HCT116 (cell line): ENCODE data around the gene MAP2K6. TPM values are rescaled to one million over a fixed set of nuclear protein-coding genes. Genes with fewer than 3 reads are reported as not detected.

Experiments used
- ATAC-seq: fragments of 200-7000 bp; cut with Tn5 transposase; 2 replicates; pipeline ENCODE4 v1.9.1; 2020; ENCODE audit warnings: mild to moderate bottlenecking, moderate library complexity
- BruUV-seq: library from RNA; stranded (reverse); fragments of 400-500 nt; replicated peaks from 2 replicates; lab custom pipeline; 2021; lab: Mats Ljungman, UMichigan
- CTCF ChIA-PET: fragments of 300-600 bp; sonication (Branson Sonifier 250); formaldehyde crosslinking; loops from one replicate; lab custom pipeline; 2021; ENCODE audit warnings: antibody characterized with exemption; lab: Charles Lee
- POLR2A ChIA-PET: fragments of 300-600, 350-600 bp; sonication (Branson Sonifier 250); formaldehyde crosslinking; loops from one replicate; lab custom pipeline; 2021; ENCODE audit warnings: antibody characterized with exemption; lab: Charles Lee
- RAD21 ChIA-PET, 2 experiments: fragments of 300-600 bp; sonication (Branson Sonifier 250); formaldehyde crosslinking; loops; one replicate each; lab custom pipeline; 2023; ENCODE audit warnings: low total read pairs in 2 of 2; ENCODE audit not compliant: uncharacterized antibody in 2 of 2, unreplicated experiment in 2 of 2, low non-redundant PET in 1 of 2; lab: Charles Lee
- DNase-seq: peaks from one replicate; pipeline ENCODE4 v3.0.0-alpha.2; 2010; ENCODE audit warnings: low read depth, low spot score
- H2AFZ ChIP-seq: fragments of 200-600 bp; shearing (Covaris generic), sonication (generic); 2 replicates; pipeline ENCODE4 v1.6.1; 2017; ENCODE audit warnings: low read depth, mixed run types, mixed read lengths, antibody characterized with exemption, low read length; ENCODE audit not compliant: poor library complexity, severe bottlenecking
- H3K27ac ChIP-seq: 2 replicates; pipeline ENCODE4 v1.5.1; 2012; ENCODE audit warnings: low read depth, low read length
- H3K27me3 ChIP-seq: fragments of 200-600 bp; sonication (generic); 2 replicates; pipeline ENCODE4 v1.6.1; 2016; ENCODE audit warnings: mixed run types, low read length, mixed read lengths; ENCODE audit not compliant: insufficient read depth
- H3K36me3 ChIP-seq, 2 experiments: fragments of 200-500 bp in 1 of 2; fragments of 200-600 bp in 1 of 2; sonication (Bioruptor generic) in 1 of 2; sonication (generic) in 1 of 2; 2 replicates each; pipeline versions ENCODE4 v1.5.1 to v1.6.1; 2014 to 2016; ENCODE audit warnings: low read length in 2 of 2, inconsistent platforms in 1 of 2, mixed read lengths in 1 of 2, mixed run types in 1 of 2; ENCODE audit not compliant: insufficient read depth in 2 of 2, control insufficient read depth in 1 of 2
- H3K4me1 ChIP-seq, 2 experiments: fragments of 200-600 bp in 1 of 2; sonication (generic) in 1 of 2; 2 replicates each; pipeline versions ENCODE4 v1.5.1 to v1.6.1; 2012 to 2017; ENCODE audit warnings: low read length in 2 of 2, inconsistent platforms in 1 of 2, mild to moderate bottlenecking in 1 of 2, mixed read lengths in 1 of 2, mixed run types in 1 of 2, moderate library complexity in 1 of 2; ENCODE audit not compliant: insufficient read depth in 2 of 2, control insufficient read depth in 1 of 2
- H3K4me2 ChIP-seq: fragments of 200-600 bp; sonication (generic); 2 replicates; pipeline ENCODE4 v1.6.1; 2017; ENCODE audit warnings: mixed run types, low read length, mixed read lengths
- H3K4me3 ChIP-seq, 2 experiments: fragments of 200-600 bp in 1 of 2; sonication (generic) in 1 of 2; replicated peaks in 1 of 2; 2 replicates each; pipeline ENCODE4 v1.5.1; 2011 to 2016; ENCODE audit warnings: low read length in 2 of 2, control low read depth in 1 of 2, low read depth in 1 of 2, mild to moderate bottlenecking in 1 of 2, mixed read lengths in 1 of 2, mixed run types in 1 of 2
- H3K79me2 ChIP-seq: fragments of 200-600 bp; sonication (generic); 2 replicates; pipeline ENCODE4 v1.6.1; 2017; ENCODE audit warnings: mild to moderate bottlenecking, mixed run types, low read length, moderate library complexity, mixed read lengths; ENCODE audit not compliant: insufficient read depth
- H3K9ac ChIP-seq: fragments of 200-600 bp; sonication (generic); 2 replicates; pipeline ENCODE4 v1.6.1; 2016; ENCODE audit warnings: low read length, mixed read lengths
- H3K9me2 ChIP-seq: fragments of 200-600 bp; sonication (generic), shearing (Covaris generic); 2 replicates; pipeline ENCODE4 v1.6.1; 2017; ENCODE audit warnings: mixed run types, mild to moderate bottlenecking, moderate library complexity; ENCODE audit not compliant: insufficient read depth
- H3K9me3 ChIP-seq, 2 experiments: fragments of 200-500 bp in 1 of 2; fragments of 200-600 bp in 1 of 2; sonication (Bioruptor generic) in 1 of 2; sonication (generic) in 1 of 2; 2 replicates each; pipeline ENCODE4 v1.6.1; 2014 to 2017; ENCODE audit warnings: low read length in 2 of 2, mixed read lengths in 2 of 2, inconsistent platforms in 1 of 2, low read depth in 1 of 2, mild to moderate bottlenecking in 1 of 2, mixed run types in 1 of 2, moderate library complexity in 1 of 2; ENCODE audit not compliant: control insufficient read depth in 1 of 2, insufficient read depth in 1 of 2
- H4K20me1 ChIP-seq: fragments of 200-600 bp; sonication (generic), shearing (Covaris generic); 2 replicates; pipeline ENCODE4 v1.6.1; 2017; ENCODE audit warnings: mixed run types, mild to moderate bottlenecking, moderate library complexity; ENCODE audit not compliant: insufficient read depth
- CBX3 ChIP-seq: IDR thresholded peaks from 2 replicates; pipeline ENCODE4 v1.6.1; 2012; ENCODE audit warnings: low read depth
- CEBPB ChIP-seq: IDR thresholded peaks from 2 replicates; pipeline ENCODE4 v1.6.1; 2012; ENCODE audit warnings: low read depth
- EGR1 ChIP-seq: IDR thresholded peaks from 2 replicates; pipeline ENCODE4 v1.6.1; 2012; ENCODE audit warnings: low read depth
- ELF1 ChIP-seq: IDR thresholded peaks from 2 replicates; pipeline ENCODE4 v1.6.1; 2012; ENCODE audit warnings: low read depth, borderline replicate concordance
- EZH2 ChIP-seq: fragments of 200-600 bp; sonication (generic); IDR thresholded peaks from 2 replicates; pipeline ENCODE4 v1.6.1; 2017; ENCODE audit warnings: antibody characterized with exemption, mixed run types
- EZH2phosphoT487 ChIP-seq: fragments of 200-600 bp; IDR thresholded peaks from 2 replicates; pipeline ENCODE4 v1.6.1; 2018; ENCODE audit warnings: antibody characterized with exemption, borderline replicate concordance
- FOSL1 ChIP-seq: IDR thresholded peaks from 2 replicates; pipeline ENCODE4 v1.6.1; 2012; ENCODE audit warnings: low read depth
- JUND ChIP-seq: IDR thresholded peaks from 2 replicates; pipeline ENCODE4 v1.6.1; 2012
- POLR2A ChIP-seq: IDR thresholded peaks from 2 replicates; pipeline ENCODE4 v1.7.0; 2011; ENCODE audit warnings: borderline replicate concordance; ENCODE audit not compliant: insufficient read depth, insufficient read length; ENCODE audit errors: extremely low read depth
- RAD21 ChIP-seq: IDR thresholded peaks from 2 replicates; pipeline ENCODE4 v1.6.1; 2012; ENCODE audit warnings: low read depth, mild to moderate bottlenecking
- REST ChIP-seq: IDR thresholded peaks from 2 replicates; pipeline ENCODE4 v1.6.1; 2012; ENCODE audit warnings: low read depth
- SIN3A ChIP-seq: IDR thresholded peaks from 2 replicates; pipeline ENCODE4 v1.6.1; 2012; ENCODE audit warnings: low read depth
- SP1 ChIP-seq: IDR thresholded peaks from 2 replicates; pipeline ENCODE4 v1.6.1; 2012; ENCODE audit warnings: low read depth
- TCF7L2 ChIP-seq: IDR thresholded peaks from 2 replicates; pipeline ENCODE4 v1.7.0; 2011; ENCODE audit warnings: borderline replicate concordance, inconsistent platforms; ENCODE audit not compliant: insufficient read depth, insufficient read length; ENCODE audit errors: extremely low read depth
- YY1 ChIP-seq: IDR thresholded peaks from 2 replicates; pipeline ENCODE4 v1.6.1; 2011; ENCODE audit warnings: low read length, low read depth, moderate library complexity, mild to moderate bottlenecking; ENCODE audit not compliant: insufficient replicate concordance; ENCODE audit errors: extremely low read depth
- ZFX ChIP-seq: fragments of 450-650 bp; IDR thresholded peaks from 2 replicates; pipeline ENCODE4 v1.6.1; 2017
- intact Hi-C: fragments of 100-400 bp; cut with micrococcal nuclease; formaldehyde crosslinking; loops from 2 replicates; pipeline ENCODE4 v1.10.0; 2022
- total RNA-seq: library from RNA; stranded (reverse); gene quantifications from one replicate; pipeline ENCODE4 v1.2.1, GENCODE V29; 2021; ENCODE audit not compliant: unreplicated experiment
- TF ChIP-seq, protein P1 (sequence below): IDR thresholded peaks from 2 replicates; pipeline ENCODE4 v1.6.1; 2011; ENCODE audit warnings: mild to moderate bottlenecking, low read length, moderate library complexity; ENCODE audit not compliant: insufficient replicate concordance; ENCODE audit errors: extremely low read depth

MAP2K6 gene
- total RNA-seq, 1 experiment from 2014 or later, result 0.22 TPM

DNA sequence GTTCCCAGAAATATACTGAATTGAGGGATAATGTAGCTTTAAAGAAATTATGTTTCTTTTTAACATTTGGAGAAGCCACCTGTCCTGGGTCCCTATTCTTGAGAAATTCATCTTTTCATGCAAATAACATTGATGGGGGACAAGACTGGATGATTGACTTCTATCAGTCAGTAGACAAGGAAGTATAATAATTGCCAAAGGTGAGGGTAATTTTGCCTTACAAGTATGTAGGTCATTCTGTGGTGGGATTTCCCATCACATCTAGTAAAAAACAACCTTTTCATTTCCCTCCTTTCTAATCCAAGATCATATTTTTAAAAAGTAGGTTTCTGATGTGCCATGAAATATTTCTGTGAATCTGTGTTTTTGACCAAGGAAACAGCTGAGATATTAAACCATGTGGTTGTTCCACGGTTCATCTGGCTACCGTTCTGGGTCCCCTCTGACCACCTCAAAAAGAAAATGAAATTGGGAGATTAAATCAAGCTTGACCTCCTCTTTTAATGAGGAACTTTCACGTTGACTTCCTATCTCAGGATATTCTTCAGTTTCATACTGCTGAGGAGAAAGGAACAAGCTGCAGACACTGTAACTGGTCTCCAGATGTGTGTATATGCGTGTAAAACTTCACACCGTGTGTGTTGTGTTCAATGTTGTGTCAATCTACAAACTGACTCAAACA lies 138.6 kb downstream of the MAP2K6 start:
- no peak overlapping the region for H2AFZ ChIP-seq
- no peak for TF ChIP-seq ELF1
- no peak for TF ChIP-seq ZFX
- TF ChIP-seq, protein P1, sequence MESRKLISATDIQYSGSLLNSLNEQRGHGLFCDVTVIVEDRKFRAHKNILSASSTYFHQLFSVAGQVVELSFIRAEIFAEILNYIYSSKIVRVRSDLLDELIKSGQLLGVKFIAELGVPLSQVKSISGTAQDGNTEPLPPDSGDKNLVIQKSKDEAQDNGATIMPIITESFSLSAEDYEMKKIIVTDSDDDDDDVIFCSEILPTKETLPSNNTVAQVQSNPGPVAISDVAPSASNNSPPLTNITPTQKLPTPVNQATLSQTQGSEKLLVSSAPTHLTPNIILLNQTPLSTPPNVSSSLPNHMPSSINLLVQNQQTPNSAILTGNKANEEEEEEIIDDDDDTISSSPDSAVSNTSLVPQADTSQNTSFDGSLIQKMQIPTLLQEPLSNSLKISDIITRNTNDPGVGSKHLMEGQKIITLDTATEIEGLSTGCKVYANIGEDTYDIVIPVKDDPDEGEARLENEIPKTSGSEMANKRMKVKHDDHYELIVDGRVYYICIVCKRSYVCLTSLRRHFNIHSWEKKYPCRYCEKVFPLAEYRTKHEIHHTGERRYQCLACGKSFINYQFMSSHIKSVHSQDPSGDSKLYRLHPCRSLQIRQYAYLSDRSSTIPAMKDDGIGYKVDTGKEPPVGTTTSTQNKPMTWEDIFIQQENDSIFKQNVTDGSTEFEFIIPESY, result no peak
- TF ChIP-seq, all 23 proteins: peak for 0

GRCh38 chr17:69555056-69555455 lies 140.6 kb downstream of the MAP2K6 start:
- Histone ChIP-seq H2AFZ (no peak overlapping the region), H3K27me3 (no peaks in the 10 kb centered on the region), H3K36me3 (no peaks in the 10 kb centered on the region), H4K20me1 (no peaks in the 10 kb centered on the region), H3K4me1 (no peaks in the 10 kb centered on the region), H3K79me2 (no peaks in the 10 kb centered on the region), H3K9ac (no peak overlapping the region), H3K9me2 (no peaks in the 10 kb centered on the region), H3K9me3 (no peaks in the 10 kb centered on the region), H3K27ac (no peak overlapping the region), H3K4me2 (no peak overlapping the region), H3K4me3 (no peak overlapping the region)
- intact Hi-C loops, result no loop called here
- ATAC-seq (no peak), DNase-seq (no peak)
- ChIA-PET RAD21 (no interaction called here), POLR2A (interaction anchor here (0.7 kb wide), 1 partner anchor 693 kb away, joined by 3 read pairs; no protein-coding TSS in a partner anchor), CTCF (no interaction called here)
- BruUV-seq, result no TSS peak
- TF ChIP-seq RAD21 (no peak), YY1 (no peak), POLR2A (no peak), JUND (no peak), SIN3A (no peak), TCF7L2 (no peak), REST (no peak), CBX3 (no peak), FOSL1 (no peak), EZH2phosphoT487 (no peak), SP1 (no peak), CEBPB (no peak), EGR1 (no peak), EZH2 (no peak)

More for the DNA sequence above, 138.6 kb downstream of the MAP2K6 start:
- H3K4me2 ChIP-seq, result no peak overlapping the region
- H3K9ac ChIP-seq, result no peak overlapping the region
- no peak overlapping the region for H3K27ac ChIP-seq
- no peak overlapping the region for H3K4me3 ChIP-seq
- RAD21 ChIA-PET, result no interaction called here
- H3K9me3 ChIP-seq, result no peaks in the 10 kb centered on the region
- BruUV-seq, result no TSS peak
- CTCF ChIA-PET, result interaction anchor here (1.3 kb wide), 1 partner anchor 15 kb away, joined by 3 read pairs; no protein-coding TSS in a partner anchor
- POLR2A ChIA-PET, result no interaction called here
- H3K4me1 ChIP-seq, result no peaks in the 10 kb centered on the region
- no peaks in the 10 kb centered on the region for H3K27me3 ChIP-seq
- H3K9me2 ChIP-seq, result no peaks in the 10 kb centered on the region
- ATAC-seq (no peak), DNase-seq (no peak)
- no peaks in the 10 kb centered on the region for H4K20me1 ChIP-seq
- H3K79me2 ChIP-seq, result no peaks in the 10 kb centered on the region
- no peaks in the 10 kb centered on the region for H3K36me3 ChIP-seq
- intact Hi-C loops, result no loop called here
